SK-N-SH treated with all-trans-retinoic acid at 6 μM for 48 hours (cell line): Measurements from ENCODE around the gene TAS1R1.

Source experiments
- ATAC-seq: fragments of 200-7000 bp; cut with Tn5 transposase; 3 replicates; pipeline ENCODE4 v1.9.1; 2020; ENCODE audit warnings: mild to moderate bottlenecking, moderate library complexity
- ARNTL ChIP-seq: fragments of 450-650 bp; formaldehyde crosslinking; IDR thresholded peaks from 2 replicates; pipeline ENCODE4 v1.5.0; 2020; ENCODE audit warnings: low read depth, mild to moderate bottlenecking, moderate library complexity, borderline replicate concordance
- BACH2 ChIP-seq: fragments of 250-450 bp; sonication (Bioruptor Pico); IDR thresholded peaks from 2 replicates; pipeline ENCODE4 v1.9.0; 2021; ENCODE audit warnings: mild to moderate bottlenecking, borderline replicate concordance
- CSDC2 ChIP-seq: fragments of 250-450 bp; sonication (Bioruptor Pico); IDR thresholded peaks from 2 replicates; pipeline ENCODE4 v1.5.0; 2020; ENCODE audit warnings: mild to moderate bottlenecking, moderate library complexity
- ESRRG ChIP-seq: fragments of 250-450 bp; sonication (Bioruptor Pico); IDR thresholded peaks from 2 replicates; pipeline ENCODE4 v1.6.1; 2021; ENCODE audit warnings: mild to moderate bottlenecking
- GLIS3 ChIP-seq: fragments of 250-450 bp; sonication (Bioruptor Pico); IDR thresholded peaks from 2 replicates; pipeline ENCODE4 v1.5.0; 2020; ENCODE audit warnings: mild to moderate bottlenecking, moderate library complexity
- PPARA ChIP-seq: fragments of 250-450 bp; sonication (Bioruptor Pico); IDR thresholded peaks from 2 replicates; pipeline ENCODE4 v1.5.0; 2020; ENCODE audit warnings: mild to moderate bottlenecking, borderline replicate concordance
- RARB ChIP-seq: fragments of 250-450 bp; sonication (Bioruptor Pico); IDR thresholded peaks from 2 replicates; pipeline ENCODE4 v1.8.0; 2021; ENCODE audit warnings: mild to moderate bottlenecking, moderate library complexity
- SNAI2 ChIP-seq: fragments of 250-450 bp; sonication (Bioruptor Pico); IDR thresholded peaks from 2 replicates; pipeline ENCODE4 v1.5.0; 2020; ENCODE audit warnings: mild to moderate bottlenecking, moderate library complexity
- TCF4 ChIP-seq: fragments of 250-450 bp; sonication (Bioruptor Pico); IDR thresholded peaks from 2 replicates; pipeline ENCODE4 v1.8.0; 2021; ENCODE audit warnings: mild to moderate bottlenecking, moderate library complexity, borderline replicate concordance
- TOX ChIP-seq: fragments of 250-450 bp; sonication (Bioruptor Pico); IDR thresholded peaks from 2 replicates; pipeline ENCODE4 v1.8.0; 2021; ENCODE audit warnings: mild to moderate bottlenecking, moderate library complexity, borderline replicate concordance
- TSHZ2 ChIP-seq: fragments of 250-450 bp; sonication (Bioruptor Pico); IDR thresholded peaks from 2 replicates; pipeline ENCODE4 v1.5.0; 2020; ENCODE audit warnings: mild to moderate bottlenecking, moderate library complexity
- ZC3H10 ChIP-seq: fragments of 250-450 bp; sonication (Bioruptor Pico); IDR thresholded peaks from 2 replicates; pipeline ENCODE4 v1.5.1; 2021; ENCODE audit warnings: mild to moderate bottlenecking, moderate library complexity
- ZFP3 ChIP-seq: fragments of 250-450 bp; sonication (Bioruptor Pico); IDR thresholded peaks from 2 replicates; pipeline ENCODE4 v1.5.0; 2020; ENCODE audit warnings: mild to moderate bottlenecking, moderate library complexity
- ZFP30 ChIP-seq: fragments of 450-650 bp; formaldehyde crosslinking; IDR thresholded peaks from 2 replicates; pipeline ENCODE4 v1.5.0; 2022; ENCODE audit warnings: mild to moderate bottlenecking, moderate library complexity
- ZNF565 ChIP-seq: fragments of 450-650 bp; formaldehyde crosslinking; conservative IDR thresholded peaks from 2 replicates; pipeline ENCODE4 v1.5.0; 2020; ENCODE audit warnings: low read depth, mild to moderate bottlenecking, moderate library complexity
- TF ChIP-seq, protein P1 (sequence below): fragments of 250-450 bp; sonication (Bioruptor Pico); IDR thresholded peaks from 2 replicates; pipeline ENCODE4 v1.8.0; 2020; ENCODE audit warnings: mild to moderate bottlenecking, moderate library complexity, borderline replicate concordance
- TF ChIP-seq, protein P2 (sequence below): fragments of 250-450 bp; sonication (Bioruptor Pico); IDR thresholded peaks from 2 replicates; pipeline ENCODE4 v1.8.0; 2021; ENCODE audit warnings: low read depth, mild to moderate bottlenecking, moderate library complexity, borderline replicate concordance
- TF ChIP-seq, protein P3 (sequence below): fragments of 250-450 bp; sonication (Bioruptor Pico); IDR thresholded peaks from 2 replicates; pipeline ENCODE4 v1.5.1; 2020; ENCODE audit warnings: low read depth, mild to moderate bottlenecking, moderate library complexity

The TAS1R1 gene

DNA sequence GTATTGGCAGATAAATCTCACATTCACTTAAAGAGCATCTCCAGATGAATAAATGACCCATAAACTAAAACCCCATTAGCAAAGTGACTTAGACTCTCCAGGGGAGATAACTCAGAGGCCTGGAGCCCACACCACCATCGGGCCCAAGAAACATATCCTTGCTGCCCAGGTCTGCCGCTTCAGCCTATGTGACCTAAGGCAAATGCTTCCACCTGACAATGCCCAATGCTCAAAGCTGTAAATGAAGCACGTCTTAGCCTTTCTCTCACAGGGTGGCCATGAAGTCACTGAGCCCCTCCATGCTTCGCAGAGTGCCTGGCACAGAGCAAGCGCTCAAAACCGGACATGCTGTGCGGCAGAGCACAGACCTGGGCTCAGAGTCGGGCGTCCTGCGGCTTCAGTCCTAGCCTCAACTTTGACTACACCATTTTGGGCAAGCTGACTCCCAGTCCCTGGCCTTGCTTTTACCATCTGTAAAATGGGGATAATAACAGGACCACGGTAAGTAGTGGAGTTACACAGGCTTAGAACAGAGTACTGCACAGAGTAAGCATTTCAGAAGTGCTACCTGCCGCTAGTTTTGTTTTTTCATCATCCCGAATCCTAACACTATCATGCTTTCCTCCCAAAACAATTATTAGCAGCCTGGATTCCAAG lies 24.5 kb upstream of the TAS1R1 start:
- TF ChIP-seq, protein P1, sequence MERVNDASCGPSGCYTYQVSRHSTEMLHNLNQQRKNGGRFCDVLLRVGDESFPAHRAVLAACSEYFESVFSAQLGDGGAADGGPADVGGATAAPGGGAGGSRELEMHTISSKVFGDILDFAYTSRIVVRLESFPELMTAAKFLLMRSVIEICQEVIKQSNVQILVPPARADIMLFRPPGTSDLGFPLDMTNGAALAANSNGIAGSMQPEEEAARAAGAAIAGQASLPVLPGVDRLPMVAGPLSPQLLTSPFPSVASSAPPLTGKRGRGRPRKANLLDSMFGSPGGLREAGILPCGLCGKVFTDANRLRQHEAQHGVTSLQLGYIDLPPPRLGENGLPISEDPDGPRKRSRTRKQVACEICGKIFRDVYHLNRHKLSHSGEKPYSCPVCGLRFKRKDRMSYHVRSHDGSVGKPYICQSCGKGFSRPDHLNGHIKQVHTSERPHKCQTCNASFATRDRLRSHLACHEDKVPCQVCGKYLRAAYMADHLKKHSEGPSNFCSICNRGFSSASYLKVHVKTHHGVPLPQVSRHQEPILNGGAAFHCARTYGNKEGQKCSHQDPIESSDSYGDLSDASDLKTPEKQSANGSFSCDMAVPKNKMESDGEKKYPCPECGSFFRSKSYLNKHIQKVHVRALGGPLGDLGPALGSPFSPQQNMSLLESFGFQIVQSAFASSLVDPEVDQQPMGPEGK = no peak
- TF ChIP-seq GLIS3 (CRISPR knock-in tag) (no peak), ARNTL (no peak), BACH2 (CRISPR knock-in tag) (no peak), ZC3H10 (CRISPR knock-in tag) (no peak), ZFP3 (CRISPR knock-in tag) (no peak), TOX (no peak), ZFP30 (CRISPR knock-in tag) (no peak), RARB (no peak), SNAI2 (CRISPR knock-in tag) (no peak), ESRRG (no peak)
- TF ChIP-seq, protein P2, sequence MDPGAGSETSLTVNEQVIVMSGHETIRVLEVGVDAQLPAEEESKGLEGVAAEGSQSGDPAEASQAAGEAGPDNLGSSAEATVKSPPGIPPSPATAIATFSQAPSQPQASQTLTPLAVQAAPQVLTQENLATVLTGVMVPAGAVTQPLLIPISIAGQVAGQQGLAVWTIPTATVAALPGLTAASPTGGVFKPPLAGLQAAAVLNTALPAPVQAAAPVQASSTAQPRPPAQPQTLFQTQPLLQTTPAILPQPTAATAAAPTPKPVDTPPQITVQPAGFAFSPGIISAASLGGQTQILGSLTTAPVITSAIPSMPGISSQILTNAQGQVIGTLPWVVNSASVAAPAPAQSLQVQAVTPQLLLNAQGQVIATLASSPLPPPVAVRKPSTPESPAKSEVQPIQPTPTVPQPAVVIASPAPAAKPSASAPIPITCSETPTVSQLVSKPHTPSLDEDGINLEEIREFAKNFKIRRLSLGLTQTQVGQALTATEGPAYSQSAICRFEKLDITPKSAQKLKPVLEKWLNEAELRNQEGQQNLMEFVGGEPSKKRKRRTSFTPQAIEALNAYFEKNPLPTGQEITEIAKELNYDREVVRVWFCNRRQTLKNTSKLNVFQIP (CRISPR knock-in tag) = no peak
- TF ChIP-seq, protein P3, sequence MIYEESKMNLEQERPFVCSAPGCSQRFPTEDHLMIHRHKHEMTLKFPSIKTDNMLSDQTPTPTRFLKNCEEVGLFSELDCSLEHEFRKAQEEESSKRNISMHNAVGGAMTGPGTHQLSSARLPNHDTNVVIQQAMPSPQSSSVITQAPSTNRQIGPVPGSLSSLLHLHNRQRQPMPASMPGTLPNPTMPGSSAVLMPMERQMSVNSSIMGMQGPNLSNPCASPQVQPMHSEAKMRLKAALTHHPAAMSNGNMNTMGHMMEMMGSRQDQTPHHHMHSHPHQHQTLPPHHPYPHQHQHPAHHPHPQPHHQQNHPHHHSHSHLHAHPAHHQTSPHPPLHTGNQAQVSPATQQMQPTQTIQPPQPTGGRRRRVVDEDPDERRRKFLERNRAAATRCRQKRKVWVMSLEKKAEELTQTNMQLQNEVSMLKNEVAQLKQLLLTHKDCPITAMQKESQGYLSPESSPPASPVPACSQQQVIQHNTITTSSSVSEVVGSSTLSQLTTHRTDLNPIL (CRISPR knock-in tag) = no peak
- no peak for ATAC-seq

DNA sequence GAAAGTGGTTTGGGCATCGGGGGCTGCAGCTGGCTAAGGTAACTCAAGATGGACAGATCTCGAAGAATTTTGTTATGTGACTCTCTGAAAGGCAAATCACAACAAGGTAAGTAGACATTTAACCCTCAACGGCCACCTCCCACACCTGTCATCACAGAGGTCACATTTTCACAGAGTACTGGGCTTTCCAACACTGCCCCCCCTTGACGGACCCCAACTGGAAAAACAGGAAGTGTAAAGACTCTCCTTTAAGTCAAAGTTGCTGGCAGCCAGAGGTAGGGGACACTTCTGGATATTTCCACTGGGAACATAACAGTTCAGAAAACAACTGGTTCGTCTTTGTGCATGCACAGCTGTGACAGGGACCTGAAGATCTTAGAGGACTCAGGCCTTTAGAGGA lies 23.1 kb upstream of the TAS1R1 start:
- TF ChIP-seq, protein P1 = no peak
- no peak for TF ChIP-seq TSHZ2 (CRISPR knock-in tag)
- ATAC-seq = no peak

DNA sequence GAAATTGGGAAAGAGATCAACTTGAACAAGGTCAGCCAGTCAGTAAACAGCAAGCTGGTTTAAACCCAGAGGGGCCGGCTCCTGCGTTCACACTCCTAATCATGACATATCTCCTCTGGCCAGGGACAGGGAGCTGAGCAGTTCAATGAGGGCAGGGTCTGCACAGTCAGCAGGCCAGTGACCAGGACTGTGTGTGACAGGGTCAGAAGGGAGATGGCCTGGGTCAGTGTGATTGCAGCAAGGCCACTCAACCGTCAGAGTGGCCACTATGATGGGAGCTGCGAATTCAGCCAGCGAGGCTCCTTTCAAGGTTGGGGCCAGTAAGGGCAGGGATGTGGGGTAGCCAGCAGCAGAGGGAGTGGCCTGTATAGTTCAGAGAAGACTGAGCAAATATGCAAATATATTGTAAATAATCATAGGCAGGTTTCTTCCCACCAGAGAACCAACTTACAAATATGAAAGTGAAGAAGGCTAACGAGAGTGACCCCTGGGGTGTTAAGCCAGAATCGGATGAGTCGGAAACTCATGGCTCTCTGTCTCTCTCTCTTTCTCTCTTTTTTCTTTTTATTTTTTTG lies 20.8 kb upstream of the TAS1R1 start:
- ATAC-seq = no peak
- no peak for TF ChIP-seq TSHZ2 (CRISPR knock-in tag)
- TF ChIP-seq, all 23 proteins: peak for 0

GRCh38 chr1:6535214-6535613 lies 19.9 kb upstream of the TAS1R1 start:
- ATAC-seq = no peak
- no peak for TF ChIP-seq ZNF565 (CRISPR knock-in tag)
- no peak for TF ChIP-seq TCF4 (CRISPR knock-in tag)
- no peak for TF ChIP-seq PPARA (CRISPR knock-in tag)
- TF ChIP-seq SNAI2 (CRISPR knock-in tag) = no peak
- no peak for TF ChIP-seq ARNTL
- TF ChIP-seq RARB = no peak
- no peak for TF ChIP-seq TSHZ2 (CRISPR knock-in tag)
- no peak for TF ChIP-seq CSDC2 (CRISPR knock-in tag)
- no peak for TF ChIP-seq ESRRG
